Stimulated activated naive CD8-positive, alpha-beta T cell treated with anti-CD3 and anti-CD28 coated beads, Interleukin-15, Interleukin-2, amounts not matched to agents 100 ng/mL and 50 ng/mL, for 24 hours (primary cell): ENCODE data around the gene SLC9A1.
A peak's percentile ranks its signal among the peaks of the same experiment; 100 is the strongest.

Experiments
- H3K27ac Mint-ChIP-seq: one replicate; pipeline ENCODE4 v1.8.0; 2021; ENCODE audit warnings: mild to moderate bottlenecking, mixed read lengths
- H3K27me3 Mint-ChIP-seq: one replicate; pipeline ENCODE4 v1.8.0; 2021; ENCODE audit warnings: mixed read lengths
- H3K36me3 Mint-ChIP-seq: one replicate; pipeline ENCODE4 v1.8.0; 2021; ENCODE audit warnings: low read depth, mixed read lengths
- H3K4me1 Mint-ChIP-seq: one replicate; pipeline ENCODE4 v1.8.0; 2021; ENCODE audit warnings: low read depth, mixed read lengths
- H3K4me3 Mint-ChIP-seq: one replicate; pipeline ENCODE4 v1.8.0; 2021; ENCODE audit warnings: mild to moderate bottlenecking, mixed read lengths
- H3K9me3 Mint-ChIP-seq: one replicate; pipeline ENCODE4 v1.8.0; 2021; ENCODE audit warnings: mixed read lengths

SLC9A1 gene

GRCh38 chr1:27144049-27144748 is 10.7 kb downstream of the SLC9A1 start:
- Mint-ChIP-seq H3K36me3 (peaks cover 8% of the 10 kb centered on the region), H3K4me1 (peaks cover 54% of the 10 kb centered on the region)

GRCh38 chr1:27143401-27143800 is 11.5 kb downstream of the SLC9A1 start:
- peaks cover 53% of the 10 kb centered on the region for H3K4me1 Mint-ChIP-seq
- H3K9me3 Mint-ChIP-seq, result no peaks in the 10 kb centered on the region
- no peak overlapping the region for H3K4me3 Mint-ChIP-seq
- peaks cover 8% of the 10 kb centered on the region for H3K36me3 Mint-ChIP-seq
- H3K27me3 Mint-ChIP-seq, result no peaks in the 10 kb centered on the region
- peak overlapping the region; percentile 47 for H3K27ac Mint-ChIP-seq

More at GRCh38 chr1:27144049-27144748, 10.7 kb downstream of the SLC9A1 start:
- no peak overlapping the region for H3K4me3 Mint-ChIP-seq
- H3K9me3 Mint-ChIP-seq, result no peaks in the 10 kb centered on the region
- no peak overlapping the region for H3K27ac Mint-ChIP-seq
- no peaks in the 10 kb centered on the region for H3K27me3 Mint-ChIP-seq

GRCh38 chr1:27142464-27142863 is 12.5 kb downstream of the SLC9A1 start:
- H3K4me1 Mint-ChIP-seq, result peaks cover 58% of the 10 kb centered on the region

GRCh38 chr1:27141266-27142003 is 13.5 kb downstream of the SLC9A1 start:
- H3K9me3 Mint-ChIP-seq, result no peaks in the 10 kb centered on the region
- no peak overlapping the region for H3K27ac Mint-ChIP-seq
- H3K36me3 Mint-ChIP-seq, result peaks cover 8% of the 10 kb centered on the region
- peaks cover 68% of the 10 kb centered on the region for H3K4me1 Mint-ChIP-seq
- no peaks in the 10 kb centered on the region for H3K27me3 Mint-ChIP-seq
- no peak overlapping the region for H3K4me3 Mint-ChIP-seq

More at GRCh38 chr1:27142464-27142863, 12.5 kb downstream of the SLC9A1 start:
- no peaks in the 10 kb centered on the region for H3K9me3 Mint-ChIP-seq
- no peak overlapping the region for H3K4me3 Mint-ChIP-seq
- peaks cover 8% of the 10 kb centered on the region for H3K36me3 Mint-ChIP-seq
- H3K27ac Mint-ChIP-seq, result peak overlapping the region; percentile 47
- no peaks in the 10 kb centered on the region for H3K27me3 Mint-ChIP-seq

- H3K27ac Mint-ChIP-seq, result no peak overlapping the region
- H3K4me3 Mint-ChIP-seq, result no peak overlapping the region
- no peaks in the 10 kb centered on the region for H3K9me3 Mint-ChIP-seq
- H3K27me3 Mint-ChIP-seq, result no peaks in the 10 kb centered on the region
- H3K4me1 Mint-ChIP-seq, result peaks cover 73% of the 10 kb centered on the region
- peaks cover 6% of the 10 kb centered on the region for H3K36me3 Mint-ChIP-seq
Observed at GRCh38 chr1:27139980-27140379, 14.9 kb downstream of the SLC9A1 start.

- H3K4me1 Mint-ChIP-seq, result peaks cover 74% of the 10 kb centered on the region
Observed at GRCh38 chr1:27138927-27139326, 16.0 kb downstream of the SLC9A1 start.

GRCh38 chr1:27138368-27138767 is 16.6 kb downstream of the SLC9A1 start:
- Mint-ChIP-seq H3K4me1 (peaks cover 68% of the 10 kb centered on the region), H3K36me3 (peaks cover 9% of the 10 kb centered on the region), H3K4me3 (no peak overlapping the region), H3K9me3 (no peaks in the 10 kb centered on the region), H3K27ac (peak overlapping the region; percentile 98), H3K27me3 (no peaks in the 10 kb centered on the region)

More at GRCh38 chr1:27138927-27139326, 16.0 kb downstream of the SLC9A1 start:
- H3K27me3 Mint-ChIP-seq, result no peaks in the 10 kb centered on the region
- peaks cover 9% of the 10 kb centered on the region for H3K36me3 Mint-ChIP-seq
- H3K9me3 Mint-ChIP-seq, result no peaks in the 10 kb centered on the region
- no peak overlapping the region for H3K27ac Mint-ChIP-seq
- no peak overlapping the region for H3K4me3 Mint-ChIP-seq

GRCh38 chr1:27137544-27138075 is 17.3 kb downstream of the SLC9A1 start:
- peaks cover 9% of the 10 kb centered on the region for H3K36me3 Mint-ChIP-seq
- no peaks in the 10 kb centered on the region for H3K9me3 Mint-ChIP-seq
- no peaks in the 10 kb centered on the region for H3K27me3 Mint-ChIP-seq
- H3K4me1 Mint-ChIP-seq, result peaks cover 61% of the 10 kb centered on the region
- peak overlapping the region; percentile 88 for H3K4me3 Mint-ChIP-seq
- peak overlapping the region; percentile 98 for H3K27ac Mint-ChIP-seq

GRCh38 chr1:27136998-27137542 is 17.9 kb downstream of the SLC9A1 start:
- Mint-ChIP-seq H3K9me3 (no peaks in the 10 kb centered on the region), H3K4me1 (peaks cover 55% of the 10 kb centered on the region), H3K36me3 (peaks cover 9% of the 10 kb centered on the region), H3K27me3 (no peaks in the 10 kb centered on the region), H3K4me3 (peak overlapping the region; percentile 88), H3K27ac (peak overlapping the region; percentile 98)

- peak overlapping the region; percentile 98 for H3K27ac Mint-ChIP-seq
- peaks cover 49% of the 10 kb centered on the region for H3K4me1 Mint-ChIP-seq
- peaks cover 9% of the 10 kb centered on the region for H3K36me3 Mint-ChIP-seq
- peak overlapping the region; percentile 88 for H3K4me3 Mint-ChIP-seq
- H3K27me3 Mint-ChIP-seq, result no peaks in the 10 kb centered on the region
- no peaks in the 10 kb centered on the region for H3K9me3 Mint-ChIP-seq
Observed at GRCh38 chr1:27136236-27136551, 18.7 kb downstream of the SLC9A1 start.

GRCh38 chr1:27135541-27136235 is 19.2 kb downstream of the SLC9A1 start:
- Mint-ChIP-seq H3K27ac (peak overlapping the region; percentile 71), H3K4me1 (peaks cover 49% of the 10 kb centered on the region), H3K27me3 (no peaks in the 10 kb centered on the region), H3K36me3 (peaks cover 9% of the 10 kb centered on the region), H3K4me3 (no peak overlapping the region), H3K9me3 (no peaks in the 10 kb centered on the region)

GRCh38 chr1:27133991-27134390 is 20.9 kb downstream of the SLC9A1 start:
- Mint-ChIP-seq H3K4me1 (peaks cover 38% of the 10 kb centered on the region), H3K27ac (no peak overlapping the region), H3K9me3 (no peaks in the 10 kb centered on the region)

GRCh38 chr1:27133158-27133557 is 21.8 kb downstream of the SLC9A1 start:
- H3K4me1 Mint-ChIP-seq, result peaks cover 32% of the 10 kb centered on the region
- H3K27ac Mint-ChIP-seq, result no peak overlapping the region
- no peaks in the 10 kb centered on the region for H3K27me3 Mint-ChIP-seq
- H3K4me3 Mint-ChIP-seq, result no peak overlapping the region
- peaks cover 9% of the 10 kb centered on the region for H3K36me3 Mint-ChIP-seq
- H3K9me3 Mint-ChIP-seq, result no peaks in the 10 kb centered on the region

More at GRCh38 chr1:27133991-27134390, 20.9 kb downstream of the SLC9A1 start:
- H3K27me3 Mint-ChIP-seq, result no peaks in the 10 kb centered on the region
- H3K36me3 Mint-ChIP-seq, result peaks cover 9% of the 10 kb centered on the region
- H3K4me3 Mint-ChIP-seq, result no peak overlapping the region

- Mint-ChIP-seq H3K4me1 (peaks cover 27% of the 10 kb centered on the region), H3K4me3 (no peak overlapping the region), H3K27ac (no peak overlapping the region)
Observed at GRCh38 chr1:27132624-27133023, 22.3 kb downstream of the SLC9A1 start.

More at GRCh38 chr1:27132624-27133023, 22.3 kb downstream of the SLC9A1 start:
- Mint-ChIP-seq H3K27me3 (no peaks in the 10 kb centered on the region), H3K36me3 (peaks cover 9% of the 10 kb centered on the region), H3K9me3 (no peaks in the 10 kb centered on the region)
